K562 (cell line): ENCODE data around the gene HPS5. TPM values are rescaled to one million over a fixed set of nuclear protein-coding genes. Genes with fewer than 3 reads are reported as not detected.
A peak's percentile ranks its signal among the peaks of the same experiment; 100 is the strongest.

Experiments
- FOXM1 ChIP-seq, 2 experiments: fragments of 450-650 bp in 1 of 2; sonication (generic) in 1 of 2; formaldehyde crosslinking in 1 of 2; IDR thresholded peaks; 2 replicates each; pipeline versions ENCODE4 v1.6.1 to v1.9.0; 2017 to 2022; ENCODE audit warnings: low read depth in 2 of 2, mild to moderate bottlenecking in 2 of 2, missing genetic modification reagents in 1 of 2, moderate library complexity in 1 of 2
- MCM2 ChIP-seq: fragments of 450-650 bp; IDR thresholded peaks from 2 replicates; pipeline ENCODE4 v1.6.1; 2017; ENCODE audit warnings: low read depth, mild to moderate bottlenecking
- NBN ChIP-seq: fragments of 450-650 bp; IDR thresholded peaks from 2 replicates; pipeline ENCODE4 v1.6.1; 2016; ENCODE audit warnings: low read depth, mild to moderate bottlenecking
- SMARCB1 ChIP-seq: IDR thresholded peaks from 2 replicates; pipeline ENCODE4 v1.6.1; 2011; ENCODE audit warnings: improper control_type of control experiment, low read depth; ENCODE audit not compliant: insufficient read length
- TCFL5 ChIP-seq: fragments of 250-450 bp; sonication (Bioruptor Pico); conservative IDR thresholded peaks from 2 replicates; pipeline ENCODE4 v1.6.1; 2021; ENCODE audit warnings: mild to moderate bottlenecking, moderate library complexity, matching md5 sums
- polyA plus RNA-seq, 8 experiments: library from polyadenylated mRNA; depleted of rRNA in 4 of 8; stranded (reverse) in 5 of 8; unstranded in 3 of 8; fragments of >200 nt; fragmentation: Nextera tagmentation in 2 of 8; fragmentation: Illumina TruSeq in 1 of 8; extraction: Ambion mirVana in 2 of 8; extraction: Trizol in 1 of 8; gene quantifications; 2 replicates each; pipeline versions ENCODE4 v1.2.1 to v1.2.3, GENCODE V29; 2011 to 2014; ENCODE audit warnings: inconsistent platforms in 1 of 8, missing spikeins in 1 of 8
- total RNA-seq, 7 experiments: library from RNA; depleted of rRNA in 6 of 7; stranded (reverse); fragments of >200 nt in 6 of 7; fragmentation: Illumina TruSeq in 2 of 7; extraction: Trizol in 2 of 7; gene quantifications; 2 replicates each; pipeline versions ENCODE4 v1.2.1 to v1.2.3, GENCODE V29; 2011 to 2021; ENCODE audit warnings: low replicate concordance in 1 of 7
- TF ChIP-seq, protein P1 (sequence below): fragments of 200-600 bp; sonication (generic); IDR thresholded peaks from one replicate; pipeline ENCODE4 v1.6.1; 2012; ENCODE audit warnings: mild to moderate bottlenecking, low read depth, low read length, inconsistent platforms
- TF ChIP-seq, protein P2 (sequence below): sonication (generic); formaldehyde crosslinking; IDR thresholded peaks from 2 replicates; pipeline ENCODE4 v1.8.1; 2023; ENCODE audit warnings: mild to moderate bottlenecking, missing genetic modification reagents
- TF ChIP-seq, protein P3 (sequence below): sonication (generic); formaldehyde crosslinking; IDR thresholded peaks from 2 replicates; pipeline ENCODE4 v1.8.0; 2022; ENCODE audit warnings: missing genetic modification reagents, mild to moderate bottlenecking, borderline replicate concordance
- TF ChIP-seq, protein P4 (sequence below): conservative IDR thresholded peaks from 2 replicates; pipeline ENCODE4 v1.6.1; 2011; ENCODE audit warnings: low read depth, mild to moderate bottlenecking, low read length; ENCODE audit not compliant: control insufficient read depth

The HPS5 gene
- total and polyA plus RNA-seq, 9 of the 15 experiments (the other 6 are each of a cell fraction or from before 2014, with no cell fraction given), result 12.2 to 28.1 (median 16.8) TPM

DNA sequence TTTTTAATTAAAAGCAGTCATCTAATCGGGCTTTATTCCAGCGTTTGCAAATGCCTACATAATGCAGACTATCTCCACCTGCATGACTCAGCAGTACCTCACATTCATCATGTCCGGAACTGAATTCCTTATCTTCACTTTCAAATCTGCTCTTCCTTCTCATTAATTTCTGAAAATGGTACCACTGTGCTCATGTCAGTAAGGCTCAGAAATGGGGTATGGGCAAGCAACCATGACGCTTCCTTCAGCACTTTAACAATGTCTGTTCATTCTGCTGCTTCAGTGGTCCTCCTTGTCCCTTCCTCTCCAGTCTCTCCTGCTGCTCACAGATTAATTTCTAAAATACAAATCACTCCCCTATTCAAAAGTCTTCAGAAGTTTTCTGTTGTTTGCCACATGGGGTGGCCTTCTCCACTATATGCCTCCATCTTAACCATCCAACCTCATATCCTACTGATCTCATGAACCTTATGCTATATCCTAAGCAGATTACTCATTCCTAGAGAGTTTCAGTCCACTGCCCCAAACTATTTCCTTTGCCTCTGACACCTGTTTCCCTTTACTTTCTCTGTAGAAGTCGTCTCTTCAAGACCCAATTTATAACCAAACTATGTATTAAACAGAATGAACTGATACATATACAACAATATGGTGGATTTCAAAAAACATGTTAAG lies 7.4 kb upstream of the HPS5 start (continued):
- TF ChIP-seq, protein P1, sequence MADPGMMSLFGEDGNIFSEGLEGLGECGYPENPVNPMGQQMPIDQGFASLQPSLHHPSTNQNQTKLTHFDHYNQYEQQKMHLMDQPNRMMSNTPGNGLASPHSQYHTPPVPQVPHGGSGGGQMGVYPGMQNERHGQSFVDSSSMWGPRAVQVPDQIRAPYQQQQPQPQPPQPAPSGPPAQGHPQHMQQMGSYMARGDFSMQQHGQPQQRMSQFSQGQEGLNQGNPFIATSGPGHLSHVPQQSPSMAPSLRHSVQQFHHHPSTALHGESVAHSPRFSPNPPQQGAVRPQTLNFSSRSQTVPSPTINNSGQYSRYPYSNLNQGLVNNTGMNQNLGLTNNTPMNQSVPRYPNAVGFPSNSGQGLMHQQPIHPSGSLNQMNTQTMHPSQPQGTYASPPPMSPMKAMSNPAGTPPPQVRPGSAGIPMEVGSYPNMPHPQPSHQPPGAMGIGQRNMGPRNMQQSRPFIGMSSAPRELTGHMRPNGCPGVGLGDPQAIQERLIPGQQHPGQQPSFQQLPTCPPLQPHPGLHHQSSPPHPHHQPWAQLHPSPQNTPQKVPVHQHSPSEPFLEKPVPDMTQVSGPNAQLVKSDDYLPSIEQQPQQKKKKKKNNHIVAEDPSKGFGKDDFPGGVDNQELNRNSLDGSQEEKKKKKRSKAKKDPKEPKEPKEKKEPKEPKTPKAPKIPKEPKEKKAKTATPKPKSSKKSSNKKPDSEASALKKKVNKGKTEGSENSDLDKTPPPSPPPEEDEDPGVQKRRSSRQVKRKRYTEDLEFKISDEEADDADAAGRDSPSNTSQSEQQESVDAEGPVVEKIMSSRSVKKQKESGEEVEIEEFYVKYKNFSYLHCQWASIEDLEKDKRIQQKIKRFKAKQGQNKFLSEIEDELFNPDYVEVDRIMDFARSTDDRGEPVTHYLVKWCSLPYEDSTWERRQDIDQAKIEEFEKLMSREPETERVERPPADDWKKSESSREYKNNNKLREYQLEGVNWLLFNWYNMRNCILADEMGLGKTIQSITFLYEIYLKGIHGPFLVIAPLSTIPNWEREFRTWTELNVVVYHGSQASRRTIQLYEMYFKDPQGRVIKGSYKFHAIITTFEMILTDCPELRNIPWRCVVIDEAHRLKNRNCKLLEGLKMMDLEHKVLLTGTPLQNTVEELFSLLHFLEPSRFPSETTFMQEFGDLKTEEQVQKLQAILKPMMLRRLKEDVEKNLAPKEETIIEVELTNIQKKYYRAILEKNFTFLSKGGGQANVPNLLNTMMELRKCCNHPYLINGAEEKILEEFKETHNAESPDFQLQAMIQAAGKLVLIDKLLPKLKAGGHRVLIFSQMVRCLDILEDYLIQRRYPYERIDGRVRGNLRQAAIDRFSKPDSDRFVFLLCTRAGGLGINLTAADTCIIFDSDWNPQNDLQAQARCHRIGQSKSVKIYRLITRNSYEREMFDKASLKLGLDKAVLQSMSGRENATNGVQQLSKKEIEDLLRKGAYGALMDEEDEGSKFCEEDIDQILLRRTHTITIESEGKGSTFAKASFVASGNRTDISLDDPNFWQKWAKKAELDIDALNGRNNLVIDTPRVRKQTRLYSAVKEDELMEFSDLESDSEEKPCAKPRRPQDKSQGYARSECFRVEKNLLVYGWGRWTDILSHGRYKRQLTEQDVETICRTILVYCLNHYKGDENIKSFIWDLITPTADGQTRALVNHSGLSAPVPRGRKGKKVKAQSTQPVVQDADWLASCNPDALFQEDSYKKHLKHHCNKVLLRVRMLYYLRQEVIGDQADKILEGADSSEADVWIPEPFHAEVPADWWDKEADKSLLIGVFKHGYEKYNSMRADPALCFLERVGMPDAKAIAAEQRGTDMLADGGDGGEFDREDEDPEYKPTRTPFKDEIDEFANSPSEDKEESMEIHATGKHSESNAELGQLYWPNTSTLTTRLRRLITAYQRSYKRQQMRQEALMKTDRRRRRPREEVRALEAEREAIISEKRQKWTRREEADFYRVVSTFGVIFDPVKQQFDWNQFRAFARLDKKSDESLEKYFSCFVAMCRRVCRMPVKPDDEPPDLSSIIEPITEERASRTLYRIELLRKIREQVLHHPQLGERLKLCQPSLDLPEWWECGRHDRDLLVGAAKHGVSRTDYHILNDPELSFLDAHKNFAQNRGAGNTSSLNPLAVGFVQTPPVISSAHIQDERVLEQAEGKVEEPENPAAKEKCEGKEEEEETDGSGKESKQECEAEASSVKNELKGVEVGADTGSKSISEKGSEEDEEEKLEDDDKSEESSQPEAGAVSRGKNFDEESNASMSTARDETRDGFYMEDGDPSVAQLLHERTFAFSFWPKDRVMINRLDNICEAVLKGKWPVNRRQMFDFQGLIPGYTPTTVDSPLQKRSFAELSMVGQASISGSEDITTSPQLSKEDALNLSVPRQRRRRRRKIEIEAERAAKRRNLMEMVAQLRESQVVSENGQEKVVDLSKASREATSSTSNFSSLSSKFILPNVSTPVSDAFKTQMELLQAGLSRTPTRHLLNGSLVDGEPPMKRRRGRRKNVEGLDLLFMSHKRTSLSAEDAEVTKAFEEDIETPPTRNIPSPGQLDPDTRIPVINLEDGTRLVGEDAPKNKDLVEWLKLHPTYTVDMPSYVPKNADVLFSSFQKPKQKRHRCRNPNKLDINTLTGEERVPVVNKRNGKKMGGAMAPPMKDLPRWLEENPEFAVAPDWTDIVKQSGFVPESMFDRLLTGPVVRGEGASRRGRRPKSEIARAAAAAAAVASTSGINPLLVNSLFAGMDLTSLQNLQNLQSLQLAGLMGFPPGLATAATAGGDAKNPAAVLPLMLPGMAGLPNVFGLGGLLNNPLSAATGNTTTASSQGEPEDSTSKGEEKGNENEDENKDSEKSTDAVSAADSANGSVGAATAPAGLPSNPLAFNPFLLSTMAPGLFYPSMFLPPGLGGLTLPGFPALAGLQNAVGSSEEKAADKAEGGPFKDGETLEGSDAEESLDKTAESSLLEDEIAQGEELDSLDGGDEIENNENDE, result no peak
- TF ChIP-seq, protein P2, sequence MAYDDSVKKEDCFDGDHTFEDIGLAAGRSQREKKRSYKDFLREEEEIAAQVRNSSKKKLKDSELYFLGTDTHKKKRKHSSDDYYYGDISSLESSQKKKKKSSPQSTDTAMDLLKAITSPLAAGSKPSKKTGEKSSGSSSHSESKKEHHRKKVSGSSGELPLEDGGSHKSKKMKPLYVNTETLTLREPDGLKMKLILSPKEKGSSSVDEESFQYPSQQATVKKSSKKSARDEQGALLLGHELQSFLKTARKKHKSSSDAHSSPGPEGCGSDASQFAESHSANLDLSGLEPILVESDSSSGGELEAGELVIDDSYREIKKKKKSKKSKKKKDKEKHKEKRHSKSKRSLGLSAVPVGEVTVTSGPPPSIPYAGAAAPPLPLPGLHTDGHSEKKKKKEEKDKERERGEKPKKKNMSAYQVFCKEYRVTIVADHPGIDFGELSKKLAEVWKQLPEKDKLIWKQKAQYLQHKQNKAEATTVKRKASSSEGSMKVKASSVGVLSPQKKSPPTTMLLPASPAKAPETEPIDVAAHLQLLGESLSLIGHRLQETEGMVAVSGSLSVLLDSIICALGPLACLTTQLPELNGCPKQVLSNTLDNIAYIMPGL (CRISPR knock-in tag), result no peak
- TF ChIP-seq NBN (peak; percentile 49; the same call in 1 of the 2 replicates), FOXM1 (IDR thresholded peaks at IDR 0.05; ENCODE audit: low read depth) (peak; percentile 39; the same call in 1 of the 2 replicates), FOXM1 (CRISPR knock-in tag; IDR thresholded peaks at IDR 0.05; ENCODE audit: low read depth) (no peak), TCFL5 (no peak), MCM2 (no peak), SMARCB1 (no peak)
- TF ChIP-seq, protein P3, sequence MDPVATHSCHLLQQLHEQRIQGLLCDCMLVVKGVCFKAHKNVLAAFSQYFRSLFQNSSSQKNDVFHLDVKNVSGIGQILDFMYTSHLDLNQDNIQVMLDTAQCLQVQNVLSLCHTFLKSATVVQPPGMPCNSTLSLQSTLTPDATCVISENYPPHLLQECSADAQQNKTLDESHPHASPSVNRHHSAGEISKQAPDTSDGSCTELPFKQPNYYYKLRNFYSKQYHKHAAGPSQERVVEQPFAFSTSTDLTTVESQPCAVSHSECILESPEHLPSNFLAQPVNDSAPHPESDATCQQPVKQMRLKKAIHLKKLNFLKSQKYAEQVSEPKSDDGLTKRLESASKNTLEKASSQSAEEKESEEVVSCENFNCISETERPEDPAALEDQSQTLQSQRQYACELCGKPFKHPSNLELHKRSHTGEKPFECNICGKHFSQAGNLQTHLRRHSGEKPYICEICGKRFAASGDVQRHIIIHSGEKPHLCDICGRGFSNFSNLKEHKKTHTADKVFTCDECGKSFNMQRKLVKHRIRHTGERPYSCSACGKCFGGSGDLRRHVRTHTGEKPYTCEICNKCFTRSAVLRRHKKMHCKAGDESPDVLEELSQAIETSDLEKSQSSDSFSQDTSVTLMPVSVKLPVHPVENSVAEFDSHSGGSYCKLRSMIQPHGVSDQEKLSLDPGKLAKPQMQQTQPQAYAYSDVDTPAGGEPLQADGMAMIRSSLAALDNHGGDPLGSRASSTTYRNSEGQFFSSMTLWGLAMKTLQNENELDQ (CRISPR knock-in tag), result no peak
- TF ChIP-seq, protein P4, sequence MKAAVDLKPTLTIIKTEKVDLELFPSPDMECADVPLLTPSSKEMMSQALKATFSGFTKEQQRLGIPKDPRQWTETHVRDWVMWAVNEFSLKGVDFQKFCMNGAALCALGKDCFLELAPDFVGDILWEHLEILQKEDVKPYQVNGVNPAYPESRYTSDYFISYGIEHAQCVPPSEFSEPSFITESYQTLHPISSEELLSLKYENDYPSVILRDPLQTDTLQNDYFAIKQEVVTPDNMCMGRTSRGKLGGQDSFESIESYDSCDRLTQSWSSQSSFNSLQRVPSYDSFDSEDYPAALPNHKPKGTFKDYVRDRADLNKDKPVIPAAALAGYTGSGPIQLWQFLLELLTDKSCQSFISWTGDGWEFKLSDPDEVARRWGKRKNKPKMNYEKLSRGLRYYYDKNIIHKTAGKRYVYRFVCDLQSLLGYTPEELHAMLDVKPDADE, result no peak
